HepG2 (cell line): ENCODE results near the gene HAGH. TPM values are rescaled to one million over a fixed set of nuclear protein-coding genes. Genes with fewer than 3 reads are reported as not detected.

Source experiments
- ATAC-seq: fragments of 200-7000 bp; cut with Tn5 transposase; 3 replicates; pipeline ENCODE4 v1.9.1; 2020; ENCODE audit warnings: mild to moderate bottlenecking, moderate library complexity
- BruUV-seq: library from RNA; stranded (reverse); fragments of 400-500 nt; replicated peaks from 2 replicates; lab custom pipeline; 2021; lab: Mats Ljungman, UMichigan
- CTCF ChIA-PET: fragments of 300-600 bp; formaldehyde crosslinking; extraction: SDS; loops from one replicate; lab custom pipeline; 2021; ENCODE audit warnings: low total read pairs, inconsistent platforms, low intra/inter-chr PET ratio; lab: Yijun Ruan, JAX
- POLR2A ChIA-PET: fragments of 350-600 bp; sonication (Branson Sonifier 250); formaldehyde crosslinking; loops from one replicate; lab custom pipeline; 2020; ENCODE audit warnings: antibody characterized with exemption, inconsistent platforms; lab: Yijun Ruan, JAX
- DNase-seq: peaks from one replicate; pipeline ENCODE4 v3.0.0-alpha.2; 2015; ENCODE audit warnings: low spot score
- FAIRE-seq: peaks from 3 replicates; lab custom pipeline; 2011; peaks lifted over from hg19 to GRCh38; lab: Jason Lieb, UNC
- H2AFZ ChIP-seq: one replicate; pipeline ENCODE4 v1.6.1; 2011; ENCODE audit warnings: low read length, inconsistent platforms
- H3K27ac ChIP-seq: fragments of 300-600 bp; 3 replicates; pipeline ENCODE4 v1.8.0; 2011; ENCODE audit warnings: mixed run types, mild to moderate bottlenecking, mixed read lengths, low read length, inconsistent platforms; ENCODE audit not compliant: insufficient read depth; ENCODE audit errors: extremely low read length
- H3K27me3 ChIP-seq, 2 experiments: fragments of 200-600 bp in 1 of 2; 2 replicates in 1 of 2; 3 replicates in 1 of 2; pipeline versions ENCODE4 v1.6.0 to v1.8.0; 2011; ENCODE audit warnings: low read length in 2 of 2, mild to moderate bottlenecking in 2 of 2, moderate library complexity in 2 of 2, inconsistent platforms in 1 of 2; ENCODE audit not compliant: insufficient read depth in 2 of 2, control insufficient read depth in 1 of 2
- H3K36me3 ChIP-seq, 2 experiments: fragments of 200-600 bp in 1 of 2; replicated peaks in 1 of 2; 2 replicates in 1 of 2; 3 replicates in 1 of 2; pipeline versions ENCODE4 v1.5.1 to v1.8.0; 2011; ENCODE audit warnings: low read length in 2 of 2, inconsistent platforms in 1 of 2; ENCODE audit not compliant: insufficient read depth in 2 of 2, control insufficient read depth in 1 of 2
- H3K4me1 ChIP-seq: 2 replicates; pipeline ENCODE4 v1.5.1; 2012; ENCODE audit warnings: low read length, inconsistent platforms; ENCODE audit not compliant: insufficient read depth
- H3K4me2 ChIP-seq: 2 replicates; pipeline ENCODE4 v1.6.0; 2011; ENCODE audit warnings: low read depth, low read length, inconsistent platforms
- H3K4me3 ChIP-seq, 3 experiments: fragments of 200-600 bp in 1 of 3; sonication (generic), shearing (Covaris generic) in 1 of 3; replicated peaks in 1 of 3; 2 replicates each; pipeline ENCODE4 v1.5.1; 2011 to 2016; ENCODE audit warnings: low read length in 3 of 3, inconsistent platforms in 2 of 3, low read depth in 2 of 3, mild to moderate bottlenecking in 2 of 3, control low read depth in 1 of 3, mixed read lengths in 1 of 3; ENCODE audit not compliant: insufficient read depth in 1 of 3
- H3K79me2 ChIP-seq: one replicate; pipeline ENCODE4 v1.6.1; 2011; ENCODE audit warnings: low read length, inconsistent platforms; ENCODE audit not compliant: insufficient read depth
- H3K9ac ChIP-seq: 2 replicates; pipeline ENCODE4 v1.6.0; 2011; ENCODE audit warnings: mild to moderate bottlenecking, low read depth, low read length, inconsistent platforms; ENCODE audit not compliant: insufficient read depth
- H3K9me3 ChIP-seq: 2 replicates; pipeline ENCODE4 v1.5.1; 2012; ENCODE audit warnings: mild to moderate bottlenecking, low read length
- H4K20me1 ChIP-seq: 2 replicates; pipeline ENCODE4 v1.6.0; 2011; ENCODE audit warnings: inconsistent platforms, mild to moderate bottlenecking, low read length, moderate library complexity; ENCODE audit not compliant: insufficient read depth
- AGO2 ChIP-seq: fragments of 200-400 bp; formaldehyde crosslinking; optimal IDR thresholded peaks from 2 replicates; pipeline ENCODE3; 2017; ENCODE audit warnings: mild to moderate bottlenecking, low read depth, low read length, moderate library complexity
- CTCF ChIP-seq: sonication (generic); formaldehyde crosslinking; IDR thresholded peaks from 2 replicates; pipeline ENCODE4 v1.5.0; 2020; ENCODE audit warnings: mild to moderate bottlenecking, missing genetic modification reagents, moderate library complexity
- KDM1A ChIP-seq: IDR thresholded peaks from 2 replicates; pipeline ENCODE4 v1.6.1; 2016; ENCODE audit warnings: missing compliant biosample characterization
- NFE2L2 ChIP-seq: fragments of 150-350 bp; IDR thresholded peaks from 2 replicates; pipeline ENCODE4 v1.6.1; 2014; ENCODE audit warnings: low read length
- WGBS: methylation state at CpG from one replicate; pipeline ENCODE4 v1.1.6; 2017; ENCODE audit warnings: low lambda C conversion rate; 5-methylcytosine and 5-hydroxymethylcytosine counted together
- in situ Hi-C: cut with HindIII; loops from 2 replicates; pipeline ENCODE4 v1.10.0; 2017; ENCODE audit warnings: low pct_unique_long_range_greater_than_20kb; ENCODE audit not compliant: extremely low pct_ligation_motif_present
- intact Hi-C: fragments of 100-400 bp; cut with micrococcal nuclease; formaldehyde crosslinking; loops from one replicate; pipeline ENCODE4 v1.10.0; 2022; ENCODE audit not compliant: unreplicated experiment
- polyA plus RNA-seq, 8 experiments: library from polyadenylated mRNA; depleted of rRNA in 3 of 8; stranded (reverse) in 7 of 8; unstranded in 1 of 8; fragments of >200 nt; fragmentation: Illumina TruSeq in 4 of 8; extraction: Trizol in 4 of 8; gene quantifications; 2 replicates each; pipeline versions ENCODE4 v1.2.1 to v1.2.3, GENCODE V29; 2011 to 2016; ENCODE audit warnings: low read depth in 4 of 8, missing spikeins in 1 of 8, mixed read lengths in 1 of 8; ENCODE audit not compliant: insufficient read depth in 1 of 8
- total RNA-seq, 5 experiments: library from RNA; depleted of rRNA; stranded (reverse); fragments of >200 nt; fragmentation: Illumina TruSeq; extraction: Trizol; gene quantifications; 2 replicates each; pipeline ENCODE4 v1.2.3, GENCODE V29; 2016; ENCODE audit warnings: low read depth in 1 of 5

Gene HAGH
- total and polyA plus RNA-seq, 2 of the 13 experiments (the other 11 are each of a cell fraction or from before 2014, with no cell fraction given) = 70.4 to 95.4 TPM

- no peaks in the 10 kb centered on the region for H3K9me3 ChIP-seq
- no peak overlapping the region for H3K9ac ChIP-seq
- H3K79me2 ChIP-seq = no peaks in the 10 kb centered on the region
- no peak for TF ChIP-seq CTCF
- peak; percentile 26 for TF ChIP-seq AGO2
- whole genome bisulfite sequencing = 96% methylated on average over 5 of the region's 15 CpGs
- no peak overlapping the region for H3K4me3 ChIP-seq
- no peaks in the 10 kb centered on the region for H3K27me3 ChIP-seq
- H4K20me1 ChIP-seq = no peaks in the 10 kb centered on the region
- FAIRE-seq = no peak
- ChIA-PET CTCF (no interaction called here), POLR2A (no interaction called here)
- in situ Hi-C loops (no loop called here), intact Hi-C loops (no loop called here)
- H3K27ac ChIP-seq = no peak overlapping the region
- peaks cover 10% of the 10 kb centered on the region for H3K4me1 ChIP-seq
- peaks cover 20 to 35% of the 10 kb centered on the region in 2 experiments; a peak in 4 of 5 replicates for H3K36me3 ChIP-seq
- BruUV-seq = no TSS peak
- no peak for DNase-seq
- no peak for ATAC-seq
- no peak overlapping the region for H3K4me2 ChIP-seq
- H2AFZ ChIP-seq = no peak overlapping the region
Observed at GRCh38 chr16:1760911-1761310, 65.7 kb downstream of the HAGH start.

- Histone ChIP-seq H3K36me3 (peaks cover 14 to 35% of the 10 kb centered on the region in 2 experiments; a peak in 4 of 5 replicates), H2AFZ (no peak overlapping the region), H3K27ac (no peak overlapping the region), H3K4me2 (no peak overlapping the region), H3K79me2 (no peaks in the 10 kb centered on the region), H3K9ac (no peak overlapping the region), H3K27me3 (no peaks in the 10 kb centered on the region), H3K9me3 (no peaks in the 10 kb centered on the region), H4K20me1 (no peaks in the 10 kb centered on the region), H3K4me1 (peaks cover 10% of the 10 kb centered on the region), H3K4me3 (no peak overlapping the region)
- intact Hi-C loops = no loop called here
- BruUV-seq = no TSS peak
- in situ Hi-C loops = no loop called here
- WGBS = 98% methylated on average over 10 of the region's 21 CpGs
- ATAC-seq (no peak), DNase-seq (no peak), FAIRE-seq (no peak)
- no peak for TF ChIP-seq NFE2L2
- peak; percentile 69 for TF ChIP-seq AGO2
- no peak for TF ChIP-seq KDM1A (CRISPR knock-in tag)
- ChIA-PET CTCF (no interaction called here), POLR2A (no interaction called here)
Observed at GRCh38 chr16:1759511-1759910, 67.1 kb downstream of the HAGH start.
